ENCODE measurements around the gene CADM1.

Gene CADM1

GRCh38 chr11:115279813-115280761 is 224.1 kb downstream of the CADM1 start:
- no peak for DNase-seq (ENCODE audit: low read depth in 2 of 2)

GRCh38 chr11:115276799-115277198 is 227.4 kb downstream of the CADM1 start:
- no peak for DNase-seq (ENCODE audit: low read depth in 2 of 2)

DNA sequence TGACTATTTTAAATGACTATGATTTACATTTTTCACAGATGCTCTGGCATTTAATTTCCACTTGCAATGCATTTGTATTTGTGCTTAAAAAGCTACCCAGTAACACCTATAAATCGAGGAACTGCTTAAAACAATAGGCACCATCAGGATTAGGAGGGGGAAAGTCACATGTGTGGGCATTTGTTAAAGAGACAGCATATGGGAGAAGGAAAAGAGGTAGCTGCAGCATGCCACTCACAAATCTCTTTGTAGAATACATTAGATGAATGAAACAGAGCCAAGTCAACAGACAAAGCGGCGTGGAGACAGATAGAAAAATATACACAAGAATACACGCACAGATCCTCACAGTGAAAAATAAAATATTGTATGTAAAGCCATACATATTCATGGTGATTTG is 228.0 kb downstream of the CADM1 start:
- no peak for DNase-seq (ENCODE audit: low read depth in 2 of 2)

DNA sequence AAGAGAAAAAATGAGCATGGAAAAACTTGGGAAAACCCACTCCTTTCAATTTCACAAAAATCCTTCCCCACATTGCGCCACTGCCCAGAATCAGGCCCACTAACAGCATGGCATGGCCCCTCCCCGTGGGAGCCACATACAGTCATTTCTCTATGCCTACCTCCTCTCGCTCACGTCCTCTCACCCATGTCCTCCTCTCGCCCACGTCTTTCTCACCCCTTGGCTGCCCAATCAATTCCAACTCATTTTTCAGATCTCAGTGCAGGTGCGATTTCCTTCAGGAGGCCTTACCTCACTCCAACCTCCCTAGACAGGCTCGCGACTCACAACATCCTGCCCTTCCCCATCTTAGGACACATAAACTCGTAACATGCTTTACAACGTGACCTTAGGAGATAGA is 229.2 kb downstream of the CADM1 start:
- DNase-seq (ENCODE audit: low read depth in 2 of 2): no peak

GRCh38 chr11:115272925-115273324 is 231.3 kb downstream of the CADM1 start:
- DNase-seq (ENCODE audit: low read depth in 2 of 2): no peak

DNA sequence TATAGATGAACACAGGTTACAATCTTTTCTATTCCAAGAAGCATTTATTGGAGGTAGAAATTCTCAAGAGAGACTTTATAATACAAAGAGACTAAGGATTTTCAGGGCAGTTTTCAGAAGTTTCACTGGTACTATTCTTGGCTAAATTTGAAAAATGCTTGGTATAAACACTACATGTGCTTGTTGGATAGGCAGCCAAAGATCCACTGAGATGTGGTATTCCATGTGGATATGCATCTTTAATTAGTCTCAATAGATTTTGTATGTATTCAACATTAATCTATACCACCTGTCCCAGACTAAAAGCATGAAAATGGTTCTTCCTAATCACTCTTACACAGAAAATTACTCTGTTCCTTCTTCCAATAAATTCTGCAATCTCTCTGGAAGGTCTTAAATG is 232.6 kb downstream of the CADM1 start:
- DNase-seq (ENCODE audit: low read depth in 2 of 2): no peak

DNA sequence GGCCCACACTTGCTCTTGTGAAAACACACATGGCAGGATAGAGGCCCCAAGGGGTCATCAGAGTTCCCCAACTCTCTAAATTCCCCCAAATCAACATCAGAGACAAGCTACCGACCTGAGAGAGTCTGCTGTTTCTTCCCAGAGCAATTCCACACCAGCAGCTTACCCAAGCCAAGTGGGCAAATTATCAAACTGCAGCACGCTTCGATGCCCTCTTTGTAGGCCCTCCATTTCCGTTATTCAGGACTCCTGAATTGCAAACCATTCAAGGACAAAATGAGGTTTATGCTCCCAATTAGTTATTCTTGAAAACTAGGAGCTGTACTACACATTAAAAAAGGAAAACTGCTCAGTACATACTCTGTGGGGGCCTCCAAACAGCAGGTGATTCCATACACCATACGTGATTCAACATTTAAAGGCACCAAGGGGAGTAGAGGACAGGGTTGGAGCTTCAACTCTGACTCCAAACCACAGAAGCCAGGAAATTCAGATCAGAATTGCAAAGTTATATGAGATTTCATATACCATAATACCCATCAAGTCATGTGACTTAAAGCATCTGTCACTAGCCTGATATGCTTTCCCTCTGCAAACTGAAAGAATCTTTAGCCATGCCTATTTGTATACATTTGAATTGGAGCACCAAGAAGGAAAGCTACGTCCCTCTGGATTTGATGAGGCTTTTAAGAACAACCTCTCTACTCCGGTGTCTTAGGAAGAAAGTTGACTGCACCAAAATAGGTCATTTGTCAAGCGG is 234.8 kb downstream of the CADM1 start:
- no peak for DNase-seq (ENCODE audit: low read depth in 2 of 2)

DNA sequence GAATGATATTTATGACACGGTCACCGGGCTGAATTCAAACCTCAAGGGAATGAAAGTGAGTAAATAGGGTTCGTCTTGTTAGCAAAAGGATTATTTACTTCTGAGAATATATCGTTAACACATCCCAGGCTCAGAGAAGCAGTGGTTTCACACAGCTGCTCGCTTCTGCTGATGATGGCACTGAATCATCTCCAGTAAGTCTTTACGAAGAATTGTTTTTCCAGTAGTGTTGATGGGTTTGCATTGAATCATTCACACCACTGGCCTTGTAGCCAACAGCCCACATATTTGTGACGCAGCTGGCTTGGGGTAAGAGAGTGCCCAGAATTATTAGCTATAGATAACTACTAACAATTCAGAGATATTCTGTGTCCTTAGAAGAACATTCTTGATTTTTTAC is 236.3 kb downstream of the CADM1 start:
- DNase-seq (ENCODE audit: low read depth in 2 of 2): no peak

- DNase-seq (ENCODE audit: low read depth in 2 of 2): no peak
Observed at GRCh38 chr11:115267238-115267781, 236.9 kb downstream of the CADM1 start.

- DNase-seq (ENCODE audit: low read depth in 2 of 2): no peak
Observed at GRCh38 chr11:115266066-115266639, 238.1 kb downstream of the CADM1 start.

GRCh38 chr11:115263799-115264656 is 240.2 kb downstream of the CADM1 start:
- DNase-seq (ENCODE audit: low read depth in 2 of 2): no peak

DNA sequence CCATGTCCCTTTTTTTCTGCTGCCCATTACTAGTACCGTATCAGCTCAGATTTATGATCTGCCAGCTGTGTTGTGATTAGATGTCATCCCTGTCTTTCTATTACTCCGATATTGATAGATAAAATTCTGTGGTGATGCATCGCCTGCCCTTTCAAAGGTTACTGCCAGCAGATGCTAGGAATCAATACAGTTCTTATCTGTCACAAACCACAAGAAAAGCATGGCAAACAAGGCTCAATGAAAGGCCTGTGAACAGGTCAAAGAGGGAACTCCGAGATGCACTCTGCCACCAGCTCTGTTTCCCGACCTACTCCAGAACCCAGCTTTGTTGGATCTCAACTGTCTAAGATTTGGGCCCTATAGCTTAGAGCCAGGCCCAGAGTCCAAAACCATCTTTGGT is 246.0 kb downstream of the CADM1 start:
- no peak for DNase-seq (ENCODE audit: low read depth in 2 of 2)

DNA sequence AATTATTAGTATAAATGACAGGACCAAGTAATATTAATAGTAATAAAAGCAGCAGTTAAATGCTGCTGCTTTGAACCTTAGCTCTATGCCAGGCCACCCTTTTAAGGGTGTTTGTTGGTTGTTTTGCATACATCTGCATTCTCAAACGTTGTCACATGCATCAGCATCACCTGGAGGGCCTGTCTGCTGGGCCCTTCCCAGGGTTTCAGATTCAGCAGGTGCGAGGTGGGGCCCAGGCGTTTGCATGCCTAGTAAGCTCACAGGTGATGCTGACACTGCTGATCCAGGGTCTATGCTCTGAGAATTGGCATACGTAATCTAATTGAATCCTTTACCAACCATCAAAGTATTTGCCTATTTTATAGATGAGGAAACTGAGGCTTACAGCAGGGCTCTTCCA is 246.5 kb downstream of the CADM1 start:
- no peak for DNase-seq (ENCODE audit: low read depth in 2 of 2)

- no peak for DNase-seq (ENCODE audit: low read depth in 2 of 2)
Observed at GRCh38 chr11:115257270-115257669, 246.9 kb downstream of the CADM1 start.

- DNase-seq (ENCODE audit: low read depth in 2 of 2): no peak
Observed at GRCh38 chr11:115256397-115257197, 247.6 kb downstream of the CADM1 start.

GRCh38 chr11:115255006-115255762 is 249.0 kb downstream of the CADM1 start:
- DNase-seq (ENCODE audit: low read depth in 2 of 2): no peak

GRCh38 chr11:115251126-115251525 is 253.1 kb downstream of the CADM1 start:
- no peak for DNase-seq (ENCODE audit: low read depth in 2 of 2)

DNA sequence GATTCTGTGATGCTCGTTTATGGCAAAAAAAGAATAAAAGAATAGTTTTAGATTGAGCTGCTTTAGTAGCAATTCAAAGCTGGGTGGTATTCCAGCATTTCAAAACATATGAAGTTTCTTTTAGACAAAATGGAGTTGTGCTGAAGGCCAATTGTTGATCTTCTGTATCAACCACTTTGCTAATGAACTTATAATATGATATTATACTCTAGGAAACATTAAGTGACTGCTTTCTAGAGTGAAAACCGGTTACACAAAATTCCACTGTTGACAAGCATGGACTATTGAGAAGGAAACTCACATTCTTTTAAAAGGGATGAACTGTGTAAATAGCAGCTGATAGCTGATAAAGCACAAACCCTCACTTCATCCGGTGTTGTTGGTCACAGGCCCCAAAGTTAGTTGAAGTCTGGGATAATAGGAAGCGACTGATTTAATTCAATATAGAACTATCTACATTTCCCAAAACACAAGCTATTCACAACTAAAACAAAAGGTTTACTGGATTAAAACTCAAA is 255.1 kb downstream of the CADM1 start:
- DNase-seq (ENCODE audit: low read depth in 2 of 2): no peak

DNA sequence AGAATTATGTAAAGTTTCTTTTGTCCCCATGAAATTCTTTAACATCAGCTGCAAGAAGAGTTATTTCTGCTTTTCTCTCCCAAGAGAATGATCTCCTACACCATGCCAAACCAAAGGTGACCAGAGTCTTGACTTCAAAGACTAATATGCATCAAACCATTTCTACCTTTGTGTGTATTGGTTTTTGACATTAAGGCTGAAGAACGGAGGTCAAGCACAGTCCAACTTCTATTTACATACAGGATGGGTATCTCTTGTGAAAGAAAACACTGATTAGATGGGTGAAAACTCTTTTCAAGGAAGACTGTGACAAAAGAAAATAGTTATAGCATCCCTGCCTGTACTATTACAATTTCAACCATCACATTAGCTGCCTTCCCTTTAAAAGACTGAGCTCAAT is 256.3 kb downstream of the CADM1 start:
- no peak for DNase-seq (ENCODE audit: low read depth in 2 of 2)

- no peak for DNase-seq (ENCODE audit: low read depth in 2 of 2)
Observed at GRCh38 chr11:115247361-115247760, 256.9 kb downstream of the CADM1 start.

All from stimulated activated CD8-positive, alpha-beta memory T cell treated with anti-CD3 and anti-CD28 coated beads, Interleukin-2, amount 100 ng/mL, for 1 hour (primary cell).